ENCODE results near the gene EAF2. TPM values are rescaled to one million over a fixed set of nuclear protein-coding genes. Genes with fewer than 3 reads are reported as not detected.
A peak's percentile ranks its signal among the peaks of the same experiment; 100 is the strongest.

Gene EAF2
- total and polyA plus RNA-seq, 9 donors: 0.83 to 6.1 (median 2.6) TPM

DNA sequence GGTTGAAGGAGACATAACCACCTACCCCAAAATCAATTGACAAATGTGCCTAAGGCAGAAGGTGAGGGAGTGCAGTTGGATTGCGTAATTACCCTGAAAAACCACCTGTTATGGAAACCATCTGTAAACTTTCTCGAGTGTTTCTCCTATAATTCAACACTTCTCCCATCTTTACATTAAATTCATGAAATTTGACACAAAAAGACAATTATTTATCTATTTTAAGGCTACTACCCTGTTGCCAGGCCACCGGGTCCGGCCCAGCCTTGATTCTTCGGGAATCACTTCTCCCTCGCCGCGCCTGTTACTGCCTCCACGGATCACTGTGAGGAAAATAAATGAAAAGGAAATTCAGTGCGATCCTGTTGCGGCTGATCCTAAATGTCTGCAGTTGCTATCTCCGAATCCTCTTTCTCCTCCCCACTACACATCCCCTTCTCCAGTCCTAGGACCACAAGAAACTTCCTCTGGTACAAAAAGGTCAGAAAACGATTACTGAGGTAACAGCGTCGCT, 795 bp upstream of the EAF2 start:
- H3K4me3 ChIP-seq: peak overlapping the region; percentile 64
- no peaks in the 10 kb centered on the region for H3K27me3 ChIP-seq
- WGBS, 3 donors: 5 to 7% (median 7%) methylated on average over 15 of the region's 15 CpGs
- DNase-seq: peak in 3 of 5 donors; percentile 15 to 41 (median 24)
- H3K27ac ChIP-seq: peak overlapping the region; percentile 42 to 75
- no peaks in the 10 kb centered on the region for H3K36me3 ChIP-seq
- intact Hi-C loops (cut with DNase I): no loop called here
- TF ChIP-seq, protein P1, sequence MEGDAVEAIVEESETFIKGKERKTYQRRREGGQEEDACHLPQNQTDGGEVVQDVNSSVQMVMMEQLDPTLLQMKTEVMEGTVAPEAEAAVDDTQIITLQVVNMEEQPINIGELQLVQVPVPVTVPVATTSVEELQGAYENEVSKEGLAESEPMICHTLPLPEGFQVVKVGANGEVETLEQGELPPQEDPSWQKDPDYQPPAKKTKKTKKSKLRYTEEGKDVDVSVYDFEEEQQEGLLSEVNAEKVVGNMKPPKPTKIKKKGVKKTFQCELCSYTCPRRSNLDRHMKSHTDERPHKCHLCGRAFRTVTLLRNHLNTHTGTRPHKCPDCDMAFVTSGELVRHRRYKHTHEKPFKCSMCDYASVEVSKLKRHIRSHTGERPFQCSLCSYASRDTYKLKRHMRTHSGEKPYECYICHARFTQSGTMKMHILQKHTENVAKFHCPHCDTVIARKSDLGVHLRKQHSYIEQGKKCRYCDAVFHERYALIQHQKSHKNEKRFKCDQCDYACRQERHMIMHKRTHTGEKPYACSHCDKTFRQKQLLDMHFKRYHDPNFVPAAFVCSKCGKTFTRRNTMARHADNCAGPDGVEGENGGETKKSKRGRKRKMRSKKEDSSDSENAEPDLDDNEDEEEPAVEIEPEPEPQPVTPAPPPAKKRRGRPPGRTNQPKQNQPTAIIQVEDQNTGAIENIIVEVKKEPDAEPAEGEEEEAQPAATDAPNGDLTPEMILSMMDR (IDR thresholded peaks at IDR 0.05): no peak
- TF ChIP-seq EP300 (IDR thresholded peaks at IDR 0.05) (no peak), POLR2A (IDR thresholded peaks at IDR 0.05) (no peak)
- peaks cover 4% of the 10 kb centered on the region for H3K4me1 ChIP-seq (ENCODE audit: insufficient read depth)
- no peaks in the 10 kb centered on the region for H3K9me3 ChIP-seq

DNA sequence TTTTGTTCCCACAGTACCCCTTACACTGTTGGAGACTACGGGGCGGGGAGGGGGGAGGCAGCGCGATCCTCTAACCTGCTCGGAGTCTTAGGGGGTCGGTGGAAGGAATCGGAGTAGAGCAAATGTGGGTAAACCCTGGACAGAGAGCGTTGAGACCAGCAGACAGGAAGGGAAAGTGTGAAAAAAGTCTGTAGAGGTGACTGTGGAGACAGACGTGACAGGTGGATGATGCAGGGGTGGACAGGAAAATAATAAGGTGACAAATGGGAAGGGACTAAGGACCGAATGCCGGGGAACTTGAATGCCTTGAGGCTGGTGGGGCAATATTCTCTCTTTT, 424 bp downstream of the EAF2 start:
- intact Hi-C loops (cut with DNase I): no loop called here
- DNase-seq: no peak
- TF ChIP-seq POLR2A (IDR thresholded peaks at IDR 0.05) (no peak), EP300 (IDR thresholded peaks at IDR 0.05) (no peak)
- TF ChIP-seq, protein P1 (IDR thresholded peaks at IDR 0.05): no peak
- 0 to 2% (median 1%) methylated on average over 11 of the region's 11 CpGs for WGBS, 3 donors
- Histone ChIP-seq H3K27ac (peak overlapping the region; percentile 4 to 75), H3K36me3 (no peaks in the 10 kb centered on the region), H3K27me3 (no peaks in the 10 kb centered on the region), H3K4me3 (peak overlapping the region; percentile 64), H3K4me1 (ENCODE audit: insufficient read depth) (peaks cover 4% of the 10 kb centered on the region), H3K9me3 (no peaks in the 10 kb centered on the region)

DNA sequence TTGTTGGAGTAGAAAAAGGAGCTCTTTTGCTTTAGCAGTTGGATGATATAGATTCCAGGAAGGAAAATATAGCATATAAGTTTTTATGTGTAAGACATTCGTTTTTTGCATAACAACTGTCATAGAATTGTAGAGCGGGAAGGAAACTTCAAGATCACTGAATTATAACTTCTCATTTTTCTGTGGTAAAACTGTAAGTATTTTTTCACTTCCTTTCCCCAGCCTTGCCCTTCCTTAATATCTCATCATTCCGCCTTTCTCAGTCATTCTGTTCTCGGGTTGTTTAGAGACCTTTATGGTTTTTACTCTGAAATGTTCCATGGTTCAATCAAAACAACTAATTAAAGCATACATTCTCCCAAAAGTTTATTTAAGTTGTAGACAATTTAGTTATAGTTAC, 1.1 kb downstream of the EAF2 start:
- WGBS, 3 donors: 65 to 70% (median 67%) methylated on average over 4 of the region's 4 CpGs
- Histone ChIP-seq H3K27me3 (no peaks in the 10 kb centered on the region), H3K36me3 (no peaks in the 10 kb centered on the region), H3K9me3 (no peaks in the 10 kb centered on the region), H3K4me3 (no peak overlapping the region), H3K27ac (no peak overlapping the region), H3K4me1 (ENCODE audit: insufficient read depth) (peaks cover 4% of the 10 kb centered on the region)
- DNase-seq: no peak
- no peak for TF ChIP-seq EP300 (IDR thresholded peaks at IDR 0.05)
- intact Hi-C loops (cut with DNase I): no loop called here

DNA sequence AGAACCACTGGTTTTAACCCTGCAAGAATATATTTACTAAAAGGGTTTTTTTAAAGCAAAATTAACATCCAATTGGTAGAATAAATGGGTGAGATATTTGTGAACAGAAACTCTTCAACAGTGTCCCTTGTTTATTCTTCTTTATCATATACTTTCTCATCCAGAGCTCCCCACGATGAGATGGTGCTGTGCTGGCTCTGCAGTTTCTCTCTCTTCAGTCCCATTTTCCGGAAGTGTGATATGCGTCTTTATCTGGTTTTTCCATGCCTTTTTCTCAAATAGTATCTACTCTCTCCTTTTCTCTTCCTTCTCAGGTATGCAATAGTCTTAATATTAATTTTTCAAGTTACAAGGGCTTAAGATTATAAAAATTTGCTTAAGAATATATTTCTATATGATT, 1.5 kb downstream of the EAF2 start:
- Histone ChIP-seq H3K4me3 (no peak overlapping the region), H3K9me3 (no peaks in the 10 kb centered on the region), H3K4me1 (ENCODE audit: insufficient read depth) (peaks cover 4% of the 10 kb centered on the region), H3K27ac (no peak overlapping the region), H3K36me3 (no peaks in the 10 kb centered on the region), H3K27me3 (no peaks in the 10 kb centered on the region)
- TF ChIP-seq EP300 (IDR thresholded peaks at IDR 0.05): no peak
- intact Hi-C loops (cut with DNase I): no loop called here
- 79 to 83% (median 81%) methylated on average over 3 of the region's 3 CpGs for WGBS, 3 donors
- DNase-seq: no peak

DNA sequence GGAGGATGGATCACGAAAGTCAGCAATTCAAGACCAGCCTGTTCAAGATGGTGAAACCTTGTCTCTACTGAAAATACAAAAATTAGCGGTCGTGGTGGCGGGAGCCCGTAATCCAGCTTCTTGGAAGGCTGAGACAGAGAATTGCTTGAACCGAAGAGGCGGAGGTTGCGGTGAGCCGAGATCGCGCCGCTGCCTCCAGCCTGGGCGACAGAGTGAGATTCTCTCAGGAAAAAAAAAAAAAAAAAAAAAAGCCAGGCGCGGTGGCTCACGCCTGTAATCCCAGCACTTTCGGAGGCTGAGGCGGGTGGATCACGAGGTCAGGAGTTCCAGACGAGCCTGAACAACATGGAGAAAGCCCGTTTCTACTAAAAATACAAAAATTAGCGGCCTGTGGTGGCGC, 5.0 kb downstream of the EAF2 start:
- H3K36me3 ChIP-seq: no peaks in the 10 kb centered on the region
- no peak for DNase-seq
- H3K9me3 ChIP-seq: no peaks in the 10 kb centered on the region
- H3K27ac ChIP-seq: no peak overlapping the region
- TF ChIP-seq, protein P1 (IDR thresholded peaks at IDR 0.05): no peak
- peaks cover 2% of the 10 kb centered on the region for H3K4me1 ChIP-seq (ENCODE audit: insufficient read depth)
- H3K27me3 ChIP-seq: no peaks in the 10 kb centered on the region
- no peak overlapping the region for H3K4me3 ChIP-seq
- 97 to 98% (median 98%) methylated on average over 22 to 23 of the region's 23 CpGs for WGBS, 3 donors
- intact Hi-C loops (cut with DNase I): no loop called here

DNA sequence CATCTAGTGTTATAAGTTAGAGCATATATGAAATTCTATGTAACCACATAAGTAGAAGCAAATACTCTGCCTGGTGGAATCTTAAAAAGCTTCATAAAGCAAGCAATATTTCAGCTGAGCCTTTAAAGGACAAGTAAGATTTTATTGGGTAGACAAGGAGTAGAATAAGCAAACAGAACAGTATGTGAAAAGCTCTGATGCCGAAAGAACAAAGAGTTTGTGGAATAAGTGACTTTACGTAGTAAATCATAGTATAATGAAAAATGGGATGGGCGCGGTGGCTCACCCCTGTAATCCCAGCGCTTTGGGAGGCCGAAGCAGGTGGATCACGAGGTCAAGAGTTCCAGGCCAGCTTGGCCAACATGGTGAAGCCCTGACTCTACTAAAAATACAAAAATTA, 9.9 kb downstream of the EAF2 start:
- DNase-seq: no peak
- no peaks in the 10 kb centered on the region for H3K36me3 ChIP-seq
- no peak overlapping the region for H3K4me3 ChIP-seq
- no peaks in the 10 kb centered on the region for H3K9me3 ChIP-seq
- TF ChIP-seq POLR2A (IDR thresholded peaks at IDR 0.05) (no peak), EP300 (IDR thresholded peaks at IDR 0.05) (no peak)
- TF ChIP-seq, protein P1 (IDR thresholded peaks at IDR 0.05): no peak
- no peaks in the 10 kb centered on the region for H3K4me1 ChIP-seq (ENCODE audit: insufficient read depth)
- intact Hi-C loops (cut with DNase I): no loop called here
- H3K27ac ChIP-seq: no peak overlapping the region
- WGBS, 3 donors: 94 to 96% (median 95%) methylated on average over 7 of the region's 7 CpGs
- H3K27me3 ChIP-seq: no peaks in the 10 kb centered on the region
